Spleen (tissue), 7 donors: ENCODE measurements around the gene NDUFAF4.

ENCODE experiments used
- CTCF ChIP-seq, 11 experiments: fragments of 200-600 bp in 7 of 11; fragments of 450-650 bp in 4 of 11; sonication (generic) in 4 of 11; IDR thresholded peaks in 8 of 11; conservative IDR thresholded peaks in 3 of 11; 1 replicate in 7 of 11; 2 replicates in 4 of 11; pipeline versions ENCODE4 v1.4.0 to v1.8.0; 2016 to 2021; ENCODE audit warnings: antibody characterized with exemption in 11 of 11, inconsistent platforms in 4 of 11, mild to moderate bottlenecking in 1 of 11
- POLR2A ChIP-seq, 3 donors: fragments of 450-650 bp; IDR thresholded peaks; one replicate each; pipeline ENCODE4 v1.5.1; 2017; ENCODE audit warnings: antibody characterized with exemption in 3 of 3, mild to moderate bottlenecking in 1 of 3
- POLR2AphosphoS5 ChIP-seq, 3 donors: sonication (generic); formaldehyde crosslinking; IDR thresholded peaks; one replicate each; pipeline ENCODE4 v1.5.1; 2017; ENCODE audit warnings: antibody characterized with exemption in 3 of 3
- donor health status: DM: no; HTN: no; CAD: no; lungs with moderate emphysema.
- donor health status: DM: no; HTN: no; CAD: no.
- donor health status: DM: no; HTN: no; CAD: no.

GRCh38 chr6:96865055-96865405, 32.7 kb downstream of the NDUFAF4 start:
- TF ChIP-seq CTCF (IDR thresholded peaks at IDR 0.05 in 8 of 11, conservative IDR thresholded peaks at IDR 0.05 in 3 of 11), result no peak
- TF ChIP-seq POLR2A (IDR thresholded peaks at IDR 0.05), result no peak
- no peak for TF ChIP-seq POLR2AphosphoS5 (IDR thresholded peaks at IDR 0.05)
